Renal cortex interstitium (tissue), 11 donors: ENCODE data around the gene MRPL49. TPM values are rescaled to one million over a fixed set of nuclear protein-coding genes. Genes with fewer than 3 reads are reported as not detected.
A peak's percentile ranks its signal among the peaks of the same experiment; 100 is the strongest.

Source experiments
- DNase-seq, 11 donors: peaks; one replicate each; pipeline ENCODE4 v3.0.0-alpha.2; 2013; ENCODE audit warnings: low read depth in 9 of 11, low spot score in 4 of 11; ENCODE audit errors: extremely low read depth in 1 of 11
- polyA plus RNA-seq, 3 donors: library from polyadenylated mRNA; unstranded; fragments of 120-200 nt; gene quantifications; one replicate each; pipeline ENCODE4 v1.2.1, GENCODE V29; 2013; ENCODE audit not compliant: insufficient read length in 3 of 3

Gene MRPL49
- polyA plus RNA-seq, 3 donors: 55.7 to 59.3 (median 57.2) TPM

DNA sequence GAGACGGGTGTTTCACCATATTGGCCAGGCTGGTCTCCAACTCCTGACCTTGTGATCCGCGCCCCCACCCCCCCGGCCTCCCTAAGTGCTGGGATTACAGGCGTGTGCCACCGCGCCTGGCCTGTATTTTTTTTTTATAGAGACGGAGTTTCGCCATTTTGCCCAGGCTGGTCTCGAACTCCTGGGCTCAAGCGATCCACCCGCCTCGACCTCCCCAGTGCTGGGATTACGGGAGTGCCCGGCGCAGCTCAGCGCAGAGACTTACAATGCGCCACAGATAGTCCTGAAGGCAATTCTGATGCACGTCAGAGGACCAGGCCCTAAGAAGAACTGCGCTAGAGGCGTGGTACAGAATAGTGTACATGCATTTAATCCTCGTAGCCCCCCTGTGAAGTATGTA is 26.7 kb upstream of the MRPL49 start:
- DNase-seq: no peak

GRCh38 chr11:65095974-65096806 is 25.9 kb upstream of the MRPL49 start, which contains the start of gene VPS51:
TSS of gene VPS51 (plus strand) at chr11:65096214. CDS start at chr11:65096251, 37 bp downstream.
- DNase-seq: peak in 10 of 11 donors; percentile 80 to 91 (median 84)

DNA sequence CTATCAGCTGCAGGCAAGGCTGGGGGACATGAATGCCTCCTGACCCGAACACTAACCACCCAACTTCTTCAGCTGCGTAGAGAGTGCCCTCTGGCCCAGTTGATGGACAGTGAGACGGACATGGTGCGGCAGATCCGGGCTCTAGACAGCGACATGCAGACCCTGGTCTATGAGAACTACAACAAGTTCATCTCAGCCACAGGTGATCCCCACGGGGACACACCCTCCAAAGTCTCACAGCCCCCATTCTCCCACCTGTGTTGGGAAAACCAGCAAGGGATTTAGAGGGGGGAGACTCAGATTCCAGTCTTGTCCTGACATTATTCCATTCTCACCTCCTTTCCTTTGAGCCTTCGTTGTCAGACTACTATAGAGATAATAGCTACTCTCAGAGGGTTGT is 25.2 kb upstream of the MRPL49 start:
- no peak for DNase-seq

- no peak for DNase-seq
These were observed 21.3 kb upstream of the MRPL49 start for GRCh38 chr11:65100674-65101350.

- DNase-seq: no peak
These were observed 19.7 kb upstream of the MRPL49 start for GRCh38 chr11:65102142-65103095.

DNA sequence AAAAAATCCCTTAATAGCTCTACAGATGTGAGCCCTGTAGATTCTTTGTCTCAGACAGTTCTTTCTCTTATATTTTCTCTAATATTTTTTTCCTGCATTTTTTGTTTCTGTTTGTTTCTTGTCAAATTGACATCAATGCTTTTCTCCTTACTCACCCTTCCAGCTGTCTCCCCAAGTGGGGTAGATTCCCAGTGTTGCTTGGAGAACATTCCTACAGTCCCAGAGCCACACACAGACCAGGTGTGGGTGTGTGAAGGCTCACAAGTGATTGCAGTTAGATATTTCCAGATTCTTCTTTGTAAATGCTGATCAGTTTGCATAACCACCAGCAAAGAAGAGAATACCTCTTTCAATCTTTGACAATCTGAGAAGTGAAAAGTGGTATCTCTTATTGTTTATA is 18.6 kb upstream of the MRPL49 start:
- no peak for DNase-seq

DNA sequence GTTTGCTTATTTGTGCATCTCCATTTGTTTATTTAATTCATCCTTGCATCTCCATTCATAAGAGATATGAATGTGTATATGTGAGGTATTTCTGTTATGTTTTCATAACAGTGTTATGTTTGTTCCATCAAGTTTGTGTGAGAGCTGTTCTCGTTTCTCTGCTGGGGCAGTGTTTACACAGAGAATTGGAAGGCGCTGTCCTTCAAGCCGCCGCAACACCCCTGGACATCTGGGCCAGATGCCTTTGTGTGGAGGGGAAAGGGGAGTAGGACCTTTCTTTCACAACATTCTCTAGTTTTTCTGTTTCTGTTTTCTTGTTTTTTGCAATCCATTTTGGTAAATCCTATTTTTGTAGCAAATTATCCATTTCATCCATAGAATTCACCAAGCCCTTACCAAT is 17.5 kb upstream of the MRPL49 start:
- no peak for DNase-seq

DNA sequence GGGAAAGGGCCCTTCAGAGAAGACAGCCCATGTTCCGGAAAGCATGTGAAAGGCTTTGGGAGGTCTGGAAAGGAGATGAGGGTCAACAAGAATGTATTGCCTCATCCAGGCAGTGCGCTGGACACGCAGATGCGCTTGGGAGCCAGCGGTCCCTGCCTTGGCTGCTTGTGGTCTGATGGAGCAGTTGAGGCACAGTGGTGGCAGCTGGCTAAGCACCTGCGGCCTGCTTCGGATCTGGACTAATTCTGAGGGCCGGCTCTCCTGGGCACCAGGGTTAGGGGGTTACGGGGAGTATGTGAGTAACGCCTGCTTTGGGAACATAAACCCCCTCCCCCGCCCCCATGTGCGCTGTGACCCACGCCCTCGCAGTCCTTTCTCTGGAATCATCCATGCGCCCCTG is 15.0 kb upstream of the MRPL49 start:
- DNase-seq: no peak

GRCh38 chr11:65107751-65108468 is 14.2 kb upstream of the MRPL49 start:
- DNase-seq: no peak

- no peak for DNase-seq
These were observed 13.5 kb upstream of the MRPL49 start for GRCh38 chr11:65108469-65109123.

GRCh38 chr11:65109231-65110198 is 12.6 kb upstream of the MRPL49 start:
- no peak for DNase-seq

DNA sequence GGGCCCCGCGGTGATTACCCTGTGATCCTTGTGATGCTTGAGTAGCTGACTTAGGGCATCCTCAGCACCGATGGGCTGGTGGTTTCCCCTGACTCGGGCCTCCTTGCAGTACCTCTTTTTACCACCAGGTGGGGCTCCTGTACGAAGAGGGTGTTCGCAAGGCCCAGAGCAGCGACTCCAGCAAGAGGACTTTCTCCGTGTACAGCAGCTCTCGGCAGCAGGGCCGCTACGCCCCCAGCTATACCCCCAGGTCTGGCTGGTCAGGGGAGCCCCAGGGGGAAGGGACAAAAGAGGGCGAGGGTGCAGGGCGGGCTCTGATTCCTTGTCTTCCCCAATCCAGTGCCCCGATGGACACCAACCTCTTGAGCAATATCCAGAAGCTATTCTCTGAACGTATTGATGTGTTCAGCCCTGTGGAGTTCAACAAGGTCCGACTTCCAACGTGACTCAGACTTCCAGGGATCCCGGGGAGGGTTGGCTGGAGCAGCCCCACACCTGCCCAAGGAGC is 11.7 kb upstream of the MRPL49 start:
- peak in 8 of 11 donors; percentile 60 to 83 (median 69) for DNase-seq

GRCh38 chr11:65111159-65111743 is 10.9 kb upstream of the MRPL49 start:
- no peak for DNase-seq

DNA sequence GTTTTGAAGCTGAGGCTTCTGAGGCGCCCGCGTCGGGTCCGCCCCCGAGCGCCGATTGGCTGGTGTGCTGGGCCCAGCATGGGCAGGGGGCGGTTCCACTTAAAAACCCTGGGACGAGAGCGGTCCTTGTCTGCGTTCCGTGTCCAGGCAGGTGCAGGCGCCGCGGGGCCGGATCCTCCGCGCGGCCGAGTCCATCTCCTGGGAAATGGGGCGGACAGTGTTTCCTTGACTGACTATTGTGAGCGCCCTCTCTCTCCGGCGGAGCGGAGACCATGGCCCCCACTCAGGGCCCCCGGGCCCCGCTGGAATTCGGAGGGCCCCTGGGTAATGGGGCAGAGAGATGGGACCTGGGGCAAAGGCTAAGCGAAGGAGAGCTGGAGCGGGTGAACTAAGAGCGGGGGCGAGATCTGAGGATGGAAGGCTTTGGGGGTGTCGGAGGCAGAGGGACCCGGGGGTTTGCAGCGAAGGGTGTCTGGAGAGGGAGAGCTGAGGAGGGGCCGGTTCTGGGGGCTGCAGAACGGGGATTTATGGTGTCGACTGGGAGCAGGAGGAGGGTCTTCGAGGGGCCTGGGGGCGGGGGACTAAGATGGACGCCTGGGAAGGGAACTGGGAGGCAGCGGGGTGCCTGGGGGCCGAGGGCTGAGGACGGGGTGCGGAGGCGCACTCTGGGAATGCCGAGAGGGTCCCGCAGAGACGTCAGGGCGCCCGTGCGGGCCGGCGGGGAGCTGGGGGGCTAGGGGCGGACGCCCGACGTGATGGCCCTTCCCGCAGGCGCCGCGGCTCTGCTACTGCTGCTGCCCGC is 10.2 kb upstream of the MRPL49 start, which contains the start of gene TM7SF2:
TSS of gene TM7SF2 (plus strand) at position 129 of the 802 bp plus-strand sequence. CDS start at position 273, 144 bp downstream.
- peak; percentile 64 to 95 (median 88) for DNase-seq

DNA sequence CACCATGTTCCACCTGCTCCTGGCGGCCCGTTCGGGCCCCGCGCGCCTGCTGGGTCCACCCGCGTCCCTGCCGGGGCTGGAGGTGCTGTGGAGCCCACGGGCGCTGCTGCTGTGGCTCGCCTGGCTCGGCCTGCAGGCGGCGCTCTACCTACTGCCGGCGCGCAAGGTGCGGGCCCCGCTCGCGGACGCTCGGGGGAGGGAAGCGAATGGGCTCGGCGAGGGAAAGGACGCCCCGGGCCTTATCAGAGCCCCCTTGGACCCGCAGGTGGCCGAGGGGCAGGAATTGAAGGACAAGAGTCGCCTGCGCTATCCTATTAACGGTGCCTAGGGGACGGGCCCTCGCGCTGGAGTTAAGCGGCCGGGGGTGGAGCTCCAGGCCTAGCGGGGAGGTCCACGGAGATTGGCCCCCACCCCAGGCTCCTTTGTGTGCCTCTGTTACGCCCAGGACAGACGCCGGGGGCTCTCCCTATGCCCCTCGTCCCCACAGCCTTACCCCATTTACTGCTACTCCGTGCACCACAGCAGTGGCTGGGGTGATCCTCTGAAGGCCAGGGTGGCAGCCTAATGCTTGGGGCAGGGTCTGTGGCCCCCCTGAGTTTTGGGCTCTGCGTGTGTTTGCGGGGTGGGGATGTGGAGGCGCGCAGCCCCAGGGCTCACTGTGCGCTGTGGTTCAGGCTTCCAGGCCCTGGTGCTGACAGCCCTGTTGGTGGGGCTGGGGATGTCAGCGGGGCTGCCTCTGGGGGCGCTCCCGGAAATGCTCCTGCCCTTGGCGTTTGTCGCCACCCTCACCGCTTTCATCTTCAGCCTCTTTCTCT is 9.4 kb upstream of the MRPL49 start:
- no peak for DNase-seq
